HG02938 (cell line): ENCODE data around the gene ZFP64.
"Not testable (repeated sequence)": the region's sequence is repeated elsewhere in the genome, so short reads cannot be mapped to it uniquely, and the experiment has no call there.

Experiments used
- ATAC-seq: cut with Tn5 transposase; IDR thresholded peaks from one replicate; pipeline ENCODE4 v1.9.1; 2021; ENCODE audit warnings: mild to moderate bottlenecking, moderate library complexity; ENCODE audit not compliant: unreplicated experiment

Gene ZFP64

DNA sequence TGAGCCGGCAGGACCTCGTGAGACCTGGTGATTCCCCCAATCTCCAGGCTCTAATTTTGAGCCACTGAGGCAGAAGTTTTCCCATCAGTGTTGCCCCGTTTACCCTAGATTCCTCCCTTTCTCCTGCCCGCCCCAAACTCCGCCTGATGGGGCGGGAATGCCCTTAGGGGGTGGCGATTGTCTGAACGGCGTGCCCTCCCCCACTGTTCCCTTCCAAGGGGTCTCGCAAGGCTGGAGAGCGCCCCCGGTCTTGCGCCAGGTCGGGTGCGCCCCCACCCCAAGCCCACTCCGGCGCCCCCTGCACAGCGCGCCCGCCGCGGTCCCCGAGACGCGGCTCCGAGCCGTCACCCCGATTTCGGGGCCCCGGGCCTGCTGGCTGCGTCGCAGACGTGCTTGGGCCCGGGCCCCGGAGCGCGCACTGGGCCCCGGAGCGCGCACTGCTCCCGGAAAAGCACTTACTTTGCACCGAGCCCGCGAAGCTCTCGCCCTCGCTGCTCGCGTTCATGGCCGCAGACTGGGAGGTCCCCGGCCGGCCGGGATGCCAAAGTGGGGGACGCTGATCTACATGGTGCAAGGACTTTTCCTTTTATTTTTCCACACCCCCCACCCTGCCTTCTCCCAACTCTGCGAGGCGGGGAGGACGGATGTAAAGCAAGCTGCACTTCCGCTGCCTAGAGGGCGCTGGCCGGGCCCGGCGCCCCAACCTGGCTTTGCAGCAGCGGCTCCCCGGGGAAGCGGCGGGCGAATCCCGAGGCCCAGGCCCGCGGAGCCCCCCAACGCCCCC lies at the start of gene ZFP64:
Gene ZFP64, minus strand, starts transcription at position 648 of the 784 bp plus-strand sequence. Its CDS starts 143 bp downstream, at position 505.
- ATAC-seq: peak; percentile 67

DNA sequence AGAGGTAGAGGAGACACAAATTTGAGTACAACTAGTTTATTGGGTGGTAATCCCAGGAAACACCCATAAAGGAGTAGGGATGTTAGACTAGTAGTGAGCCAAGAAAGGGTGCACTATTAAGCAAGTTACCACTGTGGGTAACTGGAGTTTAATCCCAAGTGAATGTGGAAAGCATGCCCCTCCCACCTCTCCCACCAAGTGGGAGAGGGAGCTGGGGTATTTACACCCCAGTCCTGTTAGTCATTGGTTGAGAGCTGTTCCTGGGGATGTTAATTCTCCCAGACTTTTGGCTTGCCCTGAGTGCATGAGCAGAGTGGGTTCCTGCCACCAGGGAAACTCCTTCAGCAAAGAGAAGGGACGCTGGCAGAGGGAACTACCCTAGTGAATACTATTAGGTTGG lies 49.2 kb upstream of the ZFP64 start:
- no peak for ATAC-seq

DNA sequence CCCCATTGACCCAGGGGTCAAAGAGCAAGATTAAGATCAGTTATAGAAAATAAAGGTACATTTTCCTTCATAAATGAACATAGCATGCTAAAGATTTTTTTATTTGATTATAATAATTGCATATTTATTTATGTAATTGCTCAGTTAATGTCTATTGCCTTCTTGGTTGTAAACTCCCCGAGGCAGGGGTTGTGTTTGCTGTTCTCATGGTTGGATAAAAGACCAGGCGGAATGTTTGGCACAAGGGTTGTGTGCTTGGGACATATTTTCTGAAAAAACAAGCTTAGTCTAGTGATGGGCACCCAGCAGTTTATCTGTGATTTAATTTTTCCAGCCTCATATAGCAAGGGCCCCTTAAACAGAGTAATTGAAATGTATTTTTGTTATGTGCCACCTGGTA lies 47.5 kb upstream of the ZFP64 start:
- ATAC-seq: no peak

DNA sequence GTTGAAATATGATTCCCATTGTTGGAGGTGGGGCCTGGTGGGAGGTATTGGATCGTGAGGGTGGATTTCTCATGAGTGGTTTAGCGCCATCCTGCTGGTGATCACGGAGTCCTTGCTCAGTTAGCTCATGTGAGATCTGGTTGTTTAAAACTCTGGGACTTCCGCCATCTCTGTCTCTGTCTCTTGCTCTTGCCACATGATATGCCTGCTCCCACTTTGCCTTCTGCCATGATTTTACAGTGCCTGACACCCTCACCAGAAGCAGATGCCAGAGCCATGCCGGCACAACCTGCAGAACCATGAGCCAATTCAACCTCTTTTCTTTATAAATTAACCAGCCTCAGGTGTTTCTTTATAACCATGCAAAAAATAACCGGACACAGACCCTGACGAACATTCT lies 44.7 kb upstream of the ZFP64 start:
- no peak for ATAC-seq

DNA sequence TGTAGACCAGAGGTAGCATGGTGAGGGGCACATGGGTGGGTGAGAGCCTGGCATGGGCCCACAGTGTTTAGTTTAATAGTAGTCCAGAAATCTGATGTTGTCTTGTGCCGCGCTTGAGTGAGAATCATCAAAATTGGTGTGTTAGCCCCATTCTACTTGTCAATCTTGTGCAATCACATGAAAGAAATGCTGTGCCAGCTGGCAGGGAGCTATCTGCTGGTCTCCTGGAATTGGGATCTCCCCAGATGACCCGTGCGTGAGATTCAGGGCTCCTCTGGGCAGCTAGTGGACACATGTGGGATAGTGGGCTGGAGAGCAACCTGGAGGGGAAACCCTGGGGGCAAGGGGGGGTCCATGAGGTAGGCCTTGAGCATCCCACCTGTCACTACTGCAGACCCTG lies 43.5 kb upstream of the ZFP64 start:
- ATAC-seq: no peak

DNA sequence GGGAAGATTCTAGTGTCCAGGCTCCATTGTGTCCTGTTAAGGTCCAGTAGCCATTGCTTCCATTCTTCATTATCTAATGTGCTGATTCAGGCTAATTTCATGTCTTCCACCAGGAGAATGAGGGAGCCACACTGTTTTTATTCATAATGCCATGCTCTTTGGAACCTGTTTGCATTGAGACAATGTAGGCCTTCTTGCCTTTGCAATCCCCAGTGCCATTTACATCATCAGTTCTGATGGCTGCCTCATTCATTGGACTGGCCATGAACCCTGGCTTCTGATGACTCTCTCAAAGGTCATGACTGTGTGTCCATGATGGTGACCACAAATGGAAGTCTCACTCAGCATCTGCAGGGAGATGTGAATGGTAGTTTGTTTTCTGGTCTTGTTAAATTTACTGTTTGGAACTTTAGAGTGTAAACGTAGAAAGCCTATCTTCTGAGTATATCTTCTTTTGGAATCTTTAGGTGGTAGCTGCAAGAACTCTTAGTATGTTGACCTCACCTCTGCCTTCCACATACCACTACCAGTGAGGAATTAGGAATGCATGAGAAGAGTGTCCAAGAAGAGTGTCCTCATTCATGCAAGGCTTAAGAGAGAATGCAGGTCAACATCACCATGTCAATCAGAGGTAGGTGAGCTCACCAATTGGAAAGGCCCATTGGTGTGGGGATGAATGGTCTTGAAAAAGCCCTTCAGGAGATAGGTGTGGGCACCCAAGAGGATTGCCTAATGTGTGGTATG lies 42.9 kb upstream of the ZFP64 start:
- no peak for ATAC-seq

DNA sequence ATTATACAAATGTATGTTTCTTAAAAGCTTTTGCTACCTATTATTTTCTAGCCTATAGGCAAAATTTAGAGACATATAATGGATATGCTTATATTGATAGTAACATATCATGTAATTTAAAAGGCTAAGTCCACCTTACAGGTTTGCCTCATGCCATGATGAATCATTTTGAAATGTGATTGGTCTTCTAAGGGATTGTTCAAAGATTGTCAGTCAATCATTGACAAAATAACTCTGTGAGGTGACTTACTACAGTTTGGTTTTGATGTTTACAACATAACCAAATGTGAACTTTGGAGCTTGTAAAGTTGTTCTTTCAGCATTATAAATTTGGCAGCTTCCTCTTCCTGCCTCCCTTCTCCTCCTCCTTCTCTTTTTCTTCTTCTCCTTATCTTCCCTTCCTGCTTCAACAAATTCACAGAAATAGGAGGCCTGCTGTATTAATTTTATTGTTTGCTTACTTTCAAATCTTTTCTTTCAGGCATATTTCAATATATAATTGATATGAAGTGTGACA lies 39.7 kb upstream of the ZFP64 start:
- peak; percentile 68 for ATAC-seq

DNA sequence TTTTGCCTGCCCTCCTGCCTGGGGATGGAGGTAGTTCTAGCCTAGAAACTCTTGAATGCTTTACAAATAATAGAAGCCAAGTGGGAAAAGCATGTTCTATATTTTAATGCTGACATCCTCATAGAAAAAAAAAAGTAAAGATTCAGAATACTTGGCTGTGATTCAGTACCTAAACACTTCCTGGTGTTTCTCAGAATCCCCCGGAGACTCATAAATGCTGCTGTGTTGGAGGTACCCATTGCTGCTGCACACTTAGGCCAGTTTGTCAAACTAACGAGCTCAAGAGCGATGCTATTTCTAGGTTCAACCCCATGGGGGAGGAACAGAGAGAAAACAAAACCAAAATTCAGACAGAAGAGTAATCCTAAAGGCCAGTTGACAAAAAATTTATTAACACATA lies 38.8 kb upstream of the ZFP64 start:
- ATAC-seq: no peak

DNA sequence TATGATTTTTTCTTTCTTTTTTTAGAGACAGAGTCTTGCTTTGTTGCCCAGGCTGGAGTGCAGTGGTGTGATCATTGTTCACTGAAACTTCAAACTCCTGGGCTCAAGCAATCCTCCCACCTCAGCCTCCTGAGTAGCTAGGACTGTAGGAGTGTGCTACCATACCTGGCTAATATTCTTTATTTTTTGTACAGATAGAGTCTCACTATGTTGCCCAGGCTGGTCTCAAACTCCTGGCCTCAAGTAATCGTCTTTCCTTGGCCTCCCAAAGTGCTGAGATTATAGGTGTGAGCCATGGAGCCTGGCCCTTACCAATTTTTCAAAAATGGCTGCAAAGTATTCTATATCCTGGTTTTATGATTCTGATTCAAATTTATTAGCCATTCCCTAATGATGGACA lies 37.8 kb upstream of the ZFP64 start:
- not testable (repeated sequence) for ATAC-seq

DNA sequence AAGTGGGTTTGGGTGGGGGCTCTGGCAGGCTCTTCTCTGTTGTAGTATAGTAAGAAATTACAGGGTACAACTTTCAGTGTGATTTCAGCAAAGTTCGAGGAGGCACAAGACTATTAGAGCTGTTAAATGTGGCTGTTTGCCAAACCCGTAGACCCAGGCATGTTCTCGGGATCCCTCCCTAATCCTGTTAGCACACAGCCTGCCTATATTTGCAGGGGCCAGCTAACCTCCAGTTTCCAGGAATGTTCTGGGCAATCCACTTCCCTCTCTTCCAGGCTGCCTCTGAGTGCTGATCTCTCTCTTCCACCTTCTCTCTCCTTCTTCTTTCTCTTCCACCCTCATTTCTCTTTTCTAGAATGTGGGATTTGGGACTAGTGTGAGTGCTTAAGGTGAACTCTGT lies 34.8 kb upstream of the ZFP64 start:
- ATAC-seq: no peak

DNA sequence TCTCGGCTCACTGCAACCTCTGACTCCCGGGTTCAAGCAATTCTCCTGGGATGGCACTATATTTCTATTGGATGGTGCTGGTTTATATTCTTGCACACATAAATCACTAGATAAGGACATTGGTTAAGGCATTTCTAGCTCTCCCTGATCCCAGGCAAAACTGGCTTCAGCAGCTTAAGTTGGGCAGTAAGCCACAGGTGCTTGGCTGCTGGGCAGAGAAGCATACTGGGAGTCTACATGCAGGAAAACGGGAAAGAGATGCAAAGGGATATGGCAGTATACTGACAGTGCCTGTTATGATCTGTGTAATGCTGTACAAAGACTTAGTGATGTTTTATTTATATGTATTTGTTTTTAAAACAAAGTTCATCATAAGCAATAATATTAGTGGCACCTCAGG lies 33.3 kb upstream of the ZFP64 start:
- ATAC-seq: no peak

DNA sequence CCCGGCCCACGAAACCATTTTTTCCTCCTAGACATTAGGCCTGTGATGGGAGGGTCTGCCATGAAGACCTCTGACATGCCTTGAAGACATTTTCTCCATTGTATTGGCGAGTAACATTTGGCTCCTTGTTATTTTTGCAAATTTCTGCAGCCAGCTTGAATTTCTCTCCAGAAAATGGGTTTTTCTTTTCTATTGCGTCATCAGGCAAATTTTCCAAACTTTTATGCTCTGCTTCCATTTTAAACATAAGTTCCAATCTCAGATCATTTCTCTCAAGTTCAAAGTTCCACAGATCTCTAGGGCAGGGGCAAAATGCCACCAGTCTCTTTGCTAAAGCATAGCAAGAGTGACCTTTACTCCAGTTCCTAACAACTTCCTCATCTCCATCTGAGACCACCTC lies 29.8 kb upstream of the ZFP64 start:
- not testable (repeated sequence) for ATAC-seq

DNA sequence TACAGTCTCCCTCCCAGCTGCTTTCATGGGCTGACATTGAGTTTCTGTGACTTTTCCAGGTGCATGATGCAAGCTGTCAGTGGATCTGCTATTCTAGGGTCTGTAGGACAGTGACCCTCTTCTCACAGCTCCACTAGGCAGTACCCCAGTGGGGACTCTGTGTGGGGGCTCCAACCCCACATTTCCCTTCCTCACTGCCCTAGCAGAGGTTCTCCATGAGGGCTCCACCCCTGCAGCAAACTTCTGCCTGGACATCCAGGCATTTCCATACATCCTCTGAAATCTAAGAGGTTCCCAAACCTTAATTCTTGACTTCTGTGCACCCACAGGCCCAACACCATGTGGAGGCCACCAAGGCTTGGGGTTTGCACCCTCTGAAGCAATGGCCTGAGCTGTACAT lies 29.3 kb upstream of the ZFP64 start:
- not testable (repeated sequence) for ATAC-seq

DNA sequence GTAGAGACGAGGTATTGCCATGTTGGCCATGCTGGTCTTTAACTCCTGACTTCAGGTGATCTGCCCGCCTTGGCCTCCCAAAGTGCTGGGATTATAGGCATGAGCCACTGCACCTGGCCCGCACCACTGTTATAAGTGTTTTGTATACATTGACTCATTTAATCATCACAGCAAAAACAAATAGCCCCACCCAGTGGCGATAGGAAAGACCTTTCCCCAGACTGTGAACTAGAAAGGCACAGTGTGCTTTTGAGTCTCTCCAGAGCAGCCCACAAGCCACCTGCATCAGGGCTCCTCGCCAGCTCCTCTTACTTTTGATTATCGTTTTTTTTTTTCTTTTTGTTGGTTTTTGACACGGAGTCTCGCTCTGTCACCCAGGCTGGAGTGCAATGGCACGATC lies 27.9 kb upstream of the ZFP64 start:
- ATAC-seq: no peak

DNA sequence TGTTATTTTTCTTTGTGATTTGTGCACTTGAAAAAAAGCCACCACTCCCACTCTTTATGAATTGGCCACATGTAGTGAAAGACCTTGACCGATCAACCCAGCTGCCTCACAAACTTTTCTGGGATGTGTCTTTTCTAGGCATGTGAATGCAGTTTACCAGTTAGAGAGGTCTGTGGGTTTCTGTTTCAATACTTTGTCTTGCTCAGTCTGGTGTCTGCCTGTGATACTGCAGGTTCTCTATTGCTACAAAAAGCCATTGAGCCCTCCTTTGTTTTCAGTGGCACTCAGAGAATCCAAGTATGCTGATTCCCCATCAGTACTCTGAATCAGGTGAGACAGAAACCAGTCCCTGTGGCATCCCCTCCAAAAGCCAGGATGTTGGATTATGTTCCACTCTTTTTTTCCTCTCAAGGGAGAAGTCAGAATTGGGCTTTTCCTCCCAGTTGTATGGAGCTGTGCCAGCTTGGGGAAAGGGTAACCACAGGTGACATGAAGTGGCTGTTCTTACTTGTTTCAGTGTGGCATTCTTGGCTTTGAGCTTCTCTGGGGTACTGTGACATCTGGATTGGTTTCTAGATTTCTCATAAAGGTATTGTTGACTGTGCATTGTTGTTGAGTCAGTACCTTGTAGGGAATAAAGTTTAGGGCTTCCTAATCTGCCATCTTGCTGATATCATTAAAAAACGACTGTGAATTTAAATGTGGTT lies 26.3 kb upstream of the ZFP64 start:
- ATAC-seq: no peak

DNA sequence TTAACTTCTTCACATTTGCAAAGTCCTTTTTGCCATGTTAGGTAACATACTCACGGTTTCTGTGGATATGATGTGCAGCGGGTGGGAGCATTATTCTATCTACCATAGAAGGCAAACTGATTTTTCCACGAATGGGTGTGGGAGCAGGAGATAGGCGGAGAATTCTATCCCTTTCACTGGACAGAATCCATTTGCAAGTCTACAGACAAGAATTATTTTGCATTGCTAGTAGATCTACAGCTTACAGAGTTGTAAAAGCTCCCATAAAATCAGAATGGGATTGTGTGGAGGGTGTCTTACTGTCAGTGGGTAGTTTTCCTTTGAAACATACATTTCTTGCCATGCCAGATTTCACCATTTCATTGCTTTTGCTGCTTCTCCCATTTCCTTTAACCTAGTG lies 22.4 kb upstream of the ZFP64 start:
- no peak for ATAC-seq

DNA sequence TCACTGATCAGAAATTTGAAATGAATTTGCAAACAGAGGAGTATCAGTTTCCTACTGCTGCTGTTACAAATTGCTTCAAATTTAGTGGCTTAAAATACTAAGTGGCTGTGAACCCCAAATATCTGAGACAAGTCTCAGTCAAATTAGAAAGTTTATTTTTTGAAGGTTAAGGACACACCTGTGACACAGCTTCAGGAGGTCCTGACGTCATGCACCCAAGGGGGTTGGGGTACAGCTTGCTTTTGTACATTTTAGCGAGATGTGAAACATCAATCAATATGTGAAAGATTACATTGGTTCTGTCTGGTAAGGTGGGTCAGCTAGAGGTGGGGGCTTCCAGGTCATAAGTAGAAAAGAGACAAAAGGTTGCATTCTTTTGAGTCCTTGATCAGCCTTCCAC lies 21.4 kb upstream of the ZFP64 start:
- ATAC-seq: no peak

DNA sequence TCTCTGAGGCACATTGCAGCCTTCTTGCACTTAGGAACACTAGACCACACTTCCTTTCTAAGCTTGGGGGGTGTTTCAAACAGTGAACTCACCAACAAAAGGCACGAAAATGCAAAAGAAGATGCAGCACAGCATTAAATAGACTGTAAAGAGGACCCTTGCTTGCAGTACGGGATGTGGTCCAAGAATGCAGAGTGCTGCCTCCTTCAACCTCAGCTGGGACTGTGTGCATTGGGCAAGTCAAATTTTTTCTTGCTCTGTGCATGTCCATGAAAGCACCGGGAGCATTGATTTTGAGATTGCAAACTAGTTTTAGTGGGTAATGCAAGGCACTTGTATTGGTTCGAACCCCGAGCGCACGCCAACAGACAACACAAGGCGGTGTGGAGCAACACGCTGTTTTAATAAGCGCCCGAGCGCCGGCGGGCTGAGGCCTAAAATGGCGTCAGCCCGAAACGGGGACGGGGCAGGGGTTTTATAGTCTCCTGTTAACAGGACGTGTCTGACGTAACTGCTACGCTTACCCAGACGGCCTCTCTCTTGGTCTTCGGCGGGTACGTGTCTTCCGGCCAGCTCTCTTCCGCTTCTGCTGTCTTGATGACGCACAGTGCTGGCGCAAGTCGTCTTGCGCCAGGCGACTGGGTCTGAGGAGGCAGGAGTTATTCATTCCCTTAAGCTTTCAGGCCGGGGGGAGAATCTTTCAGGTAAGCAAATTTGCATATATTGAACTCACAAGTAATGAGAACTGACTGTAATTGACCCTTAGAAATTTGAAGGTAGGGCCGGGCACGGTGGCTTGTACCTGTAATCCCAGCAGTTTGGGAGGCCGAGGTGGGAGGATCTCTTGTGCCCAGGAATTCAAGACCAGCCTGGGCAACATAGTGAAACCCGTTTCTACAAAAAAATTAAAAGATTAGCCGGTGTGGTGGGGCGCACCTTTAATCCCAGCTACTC lies 18.7 kb upstream of the ZFP64 start:
- ATAC-seq: no peak

DNA sequence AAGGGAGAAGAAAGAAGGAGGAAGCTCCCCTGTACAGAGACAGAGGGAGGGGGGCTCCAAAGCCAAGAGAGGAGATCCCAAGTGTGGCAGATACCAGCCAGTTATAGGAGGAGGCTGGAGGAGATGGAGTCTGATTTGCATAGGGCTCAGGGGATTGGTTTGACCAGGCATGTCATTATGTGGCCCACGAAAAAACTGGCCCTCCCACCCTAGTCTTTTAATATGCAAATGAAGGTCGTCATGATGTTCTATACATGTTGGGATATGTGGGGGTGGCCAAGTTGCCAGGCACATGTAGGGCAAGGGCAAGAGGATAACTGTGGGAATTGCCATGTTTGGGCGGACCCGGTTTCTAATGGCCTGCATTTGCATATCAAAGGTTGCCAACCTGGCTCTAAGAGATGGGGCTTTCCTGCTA lies 17.6 kb upstream of the ZFP64 start:
- no peak for ATAC-seq

DNA sequence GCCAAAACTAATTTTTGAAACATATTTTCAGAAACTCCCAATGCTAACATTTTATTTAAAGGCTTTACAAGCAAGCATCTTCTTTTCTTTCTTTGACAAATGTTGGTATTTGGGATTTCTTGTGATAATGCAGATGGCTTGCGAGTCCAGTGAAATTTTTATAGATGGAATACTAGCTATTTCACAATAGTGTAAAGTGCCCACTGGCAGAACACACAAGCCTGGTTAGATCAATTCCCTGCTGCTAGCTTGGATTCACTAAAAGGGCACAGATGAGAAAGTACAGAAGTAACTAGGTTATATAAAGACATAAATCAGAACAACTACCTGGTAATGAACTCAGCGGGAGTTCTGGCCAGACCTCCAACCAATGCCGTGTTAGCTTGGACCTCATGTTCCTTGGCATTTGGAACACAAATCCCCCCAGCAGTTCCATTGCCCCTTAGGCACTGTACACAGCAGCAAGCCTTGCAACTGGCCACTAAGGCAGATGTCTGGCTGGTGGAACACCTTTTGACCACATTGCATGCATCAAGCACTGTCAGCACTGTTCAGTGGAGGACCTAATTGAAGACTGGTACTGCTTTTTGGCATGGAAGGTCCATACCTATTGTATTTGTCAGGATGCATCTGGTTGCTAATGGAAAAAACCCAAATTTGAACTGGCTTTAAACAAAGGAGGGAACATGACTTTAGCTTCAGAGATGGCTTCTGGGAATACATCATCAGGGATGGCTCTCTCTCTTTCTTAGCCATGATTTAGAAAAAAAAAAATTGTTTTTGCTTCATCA lies 15.6 kb upstream of the ZFP64 start:
- ATAC-seq: no peak
